OCI-LY7 (cell line): ENCODE measurements around the gene PAEP. TPM values are rescaled to one million over a fixed set of nuclear protein-coding genes. Genes with fewer than 3 reads are reported as not detected.

Source experiments
- BruUV-seq: library from RNA; stranded (reverse); fragments of 400-500 nt; replicated peaks from 2 replicates; lab custom pipeline; 2021; lab: Mats Ljungman, UMichigan
- CTCF ChIA-PET: fragments of 300-600 bp; sonication (Branson Sonifier 250); formaldehyde crosslinking; loops from one replicate; lab custom pipeline; 2022; ENCODE audit warnings: antibody characterized with exemption; ENCODE audit not compliant: unreplicated experiment; lab: Charles Lee
- POLR2A ChIA-PET: fragments of 300-600 bp; sonication (Branson Sonifier 250); formaldehyde crosslinking; loops from one replicate; lab custom pipeline; 2022; ENCODE audit warnings: antibody characterized with exemption; lab: Charles Lee
- DNase-seq: peaks from one replicate; pipeline ENCODE4 v3.0.0-alpha.2; 2015; ENCODE audit warnings: low spot score
- H2AFZ ChIP-seq: fragments of 200-600 bp; sonication (generic), shearing (Covaris generic); 2 replicates; pipeline ENCODE4 v1.6.1; 2014; ENCODE audit warnings: mild to moderate bottlenecking, antibody characterized with exemption, low read length, moderate library complexity
- H3K27ac ChIP-seq: fragments of 200-600 bp; sonication (generic); 2 replicates; pipeline ENCODE4 v1.5.1; 2014; ENCODE audit warnings: mixed run types, low read depth, mild to moderate bottlenecking, moderate library complexity, low read length, inconsistent platforms; ENCODE audit not compliant: poor library complexity, severe bottlenecking
- H3K36me3 ChIP-seq: fragments of 200-600 bp; sonication (generic); 2 replicates; pipeline ENCODE4 v1.6.1; 2014; ENCODE audit warnings: mild to moderate bottlenecking, antibody characterized with exemption, low read length, moderate library complexity, mixed read lengths; ENCODE audit not compliant: insufficient read depth
- H3K4me1 ChIP-seq: fragments of 200-600 bp; sonication (generic); 2 replicates; pipeline ENCODE4 v1.5.1; 2014; ENCODE audit warnings: mild to moderate bottlenecking, low read length; ENCODE audit not compliant: insufficient read depth, poor library complexity, severe bottlenecking
- H3K4me2 ChIP-seq: fragments of 200-600 bp; sonication (generic); 2 replicates; pipeline ENCODE4 v1.6.1; 2014; ENCODE audit warnings: mild to moderate bottlenecking, low read length
- H3K4me3 ChIP-seq: fragments of 200-600 bp; sonication (generic); 2 replicates; pipeline ENCODE4 v1.5.1; 2014; ENCODE audit warnings: mild to moderate bottlenecking, low read depth, low read length; ENCODE audit not compliant: poor library complexity, severe bottlenecking
- H3K79me2 ChIP-seq: fragments of 200-600 bp; sonication (generic); 2 replicates; pipeline ENCODE4 v1.6.1; 2016; ENCODE audit warnings: low read depth, mild to moderate bottlenecking, low read length, moderate library complexity, mixed read lengths; ENCODE audit not compliant: insufficient read depth
- H3K9me2 ChIP-seq: fragments of 200-600 bp; sonication (generic); 2 replicates; pipeline ENCODE4 v1.6.1; 2016; ENCODE audit warnings: mild to moderate bottlenecking, low read length, mixed read lengths; ENCODE audit not compliant: insufficient read depth
- H3K9me3 ChIP-seq: fragments of 200-600 bp; sonication (generic); 2 replicates; pipeline ENCODE4 v1.6.1; 2014; ENCODE audit warnings: mild to moderate bottlenecking, mixed run types, low read length, mixed read lengths
- H4K20me1 ChIP-seq: fragments of 200-600 bp; sonication (generic); 2 replicates; pipeline ENCODE4 v1.6.1; 2014; ENCODE audit warnings: mild to moderate bottlenecking, antibody characterized with exemption, low read length, moderate library complexity, mixed read lengths; ENCODE audit not compliant: insufficient read depth
- EZH2phosphoT487 ChIP-seq: fragments of 200-600 bp; sonication (generic); IDR thresholded peaks from 2 replicates; pipeline ENCODE4 v1.6.1; 2018; ENCODE audit warnings: low read depth, borderline replicate concordance, mild to moderate bottlenecking, mixed run types, antibody characterized with exemption, low read length, moderate library complexity, mixed read lengths
- intact Hi-C: fragments of 100-400 bp; cut with micrococcal nuclease; formaldehyde crosslinking; loops from one replicate; pipeline ENCODE4 v1.10.0; 2022; ENCODE audit not compliant: unreplicated experiment
- total RNA-seq, 2 experiments: library from RNA; depleted of rRNA in 1 of 2; stranded (reverse); fragments of >200 nt in 1 of 2; shearing (Covaris generic) in 1 of 2; gene quantifications; 2 replicates each; pipeline ENCODE4 v1.2.3, GENCODE V29; 2014 to 2022
- TF ChIP-seq, protein P1 (sequence below): fragments of 200-600 bp; sonication (generic); conservative IDR thresholded peaks from 2 replicates; pipeline ENCODE4 v1.5.1; 2014; ENCODE audit warnings: mild to moderate bottlenecking, antibody characterized with exemption, low read length, moderate library complexity, mixed read lengths

Gene PAEP
- total RNA-seq, 2 experiments from 2014 or later, result not detected

DNA sequence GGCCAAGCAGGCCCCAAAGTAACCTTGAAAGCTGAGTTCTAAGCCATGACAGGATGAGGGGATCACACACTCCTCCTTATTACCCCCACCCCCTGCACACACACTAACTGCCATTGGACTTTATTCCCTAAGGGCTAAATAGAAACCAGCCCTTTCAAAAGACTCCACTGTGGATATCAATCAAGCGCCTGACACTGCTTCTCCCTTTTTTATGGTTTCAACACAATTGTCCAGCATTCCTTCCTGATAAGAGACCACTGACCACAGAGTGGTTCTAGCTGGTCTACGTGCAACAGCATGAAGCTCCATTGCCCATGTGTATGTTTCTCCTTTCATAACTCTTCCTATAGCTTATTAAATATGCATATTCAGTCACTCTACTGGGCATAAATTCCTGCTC, 34.7 kb downstream of the PAEP start:
- POLR2A ChIA-PET, result no interaction called here
- H4K20me1 ChIP-seq, result no peaks in the 10 kb centered on the region
- no TSS peak for BruUV-seq
- no peaks in the 10 kb centered on the region for H3K9me3 ChIP-seq
- no peak overlapping the region for H2AFZ ChIP-seq
- H3K4me1 ChIP-seq, result no peaks in the 10 kb centered on the region
- no peaks in the 10 kb centered on the region for H3K36me3 ChIP-seq
- H3K27ac ChIP-seq, result no peak overlapping the region
- H3K4me2 ChIP-seq, result no peak overlapping the region
- no peaks in the 10 kb centered on the region for H3K9me2 ChIP-seq
- intact Hi-C loops, result no loop called here
- no peak overlapping the region for H3K4me3 ChIP-seq
- no peaks in the 10 kb centered on the region for H3K79me2 ChIP-seq
- TF ChIP-seq, protein P1, sequence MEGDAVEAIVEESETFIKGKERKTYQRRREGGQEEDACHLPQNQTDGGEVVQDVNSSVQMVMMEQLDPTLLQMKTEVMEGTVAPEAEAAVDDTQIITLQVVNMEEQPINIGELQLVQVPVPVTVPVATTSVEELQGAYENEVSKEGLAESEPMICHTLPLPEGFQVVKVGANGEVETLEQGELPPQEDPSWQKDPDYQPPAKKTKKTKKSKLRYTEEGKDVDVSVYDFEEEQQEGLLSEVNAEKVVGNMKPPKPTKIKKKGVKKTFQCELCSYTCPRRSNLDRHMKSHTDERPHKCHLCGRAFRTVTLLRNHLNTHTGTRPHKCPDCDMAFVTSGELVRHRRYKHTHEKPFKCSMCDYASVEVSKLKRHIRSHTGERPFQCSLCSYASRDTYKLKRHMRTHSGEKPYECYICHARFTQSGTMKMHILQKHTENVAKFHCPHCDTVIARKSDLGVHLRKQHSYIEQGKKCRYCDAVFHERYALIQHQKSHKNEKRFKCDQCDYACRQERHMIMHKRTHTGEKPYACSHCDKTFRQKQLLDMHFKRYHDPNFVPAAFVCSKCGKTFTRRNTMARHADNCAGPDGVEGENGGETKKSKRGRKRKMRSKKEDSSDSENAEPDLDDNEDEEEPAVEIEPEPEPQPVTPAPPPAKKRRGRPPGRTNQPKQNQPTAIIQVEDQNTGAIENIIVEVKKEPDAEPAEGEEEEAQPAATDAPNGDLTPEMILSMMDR, result no peak
- TF ChIP-seq EZH2phosphoT487, result no peak
- DNase-seq, result no peak
- CTCF ChIA-PET, result no interaction called here

DNA sequence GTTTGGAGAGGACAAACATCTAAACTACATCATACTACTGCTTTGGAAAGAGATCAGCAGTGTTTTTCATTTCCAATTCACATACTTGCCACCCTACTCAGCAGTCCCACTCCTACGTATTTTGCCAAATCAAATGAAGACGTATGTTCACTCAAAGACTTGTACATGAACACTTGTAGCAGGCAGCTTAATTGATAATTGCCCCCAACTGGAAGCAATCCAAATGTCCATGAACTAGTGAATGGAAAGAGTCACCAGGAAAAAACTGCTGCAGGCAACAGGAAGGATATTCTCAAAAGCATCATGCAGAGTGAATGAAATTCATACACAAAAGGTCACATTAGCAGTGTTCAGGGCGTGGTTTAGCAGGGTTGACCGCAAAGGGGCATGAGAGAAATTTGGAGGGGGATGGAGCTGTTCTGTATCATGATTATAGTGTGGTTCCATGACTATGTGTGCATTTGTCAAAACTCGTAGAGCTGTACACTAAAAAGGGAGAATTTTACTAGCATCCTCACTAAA, 38.8 kb downstream of the PAEP start:
- H3K9me3 ChIP-seq, result no peaks in the 10 kb centered on the region
- no peaks in the 10 kb centered on the region for H4K20me1 ChIP-seq
- H3K9me2 ChIP-seq, result no peaks in the 10 kb centered on the region
- no peak for DNase-seq
- intact Hi-C loops, result loop anchor here (5.0 kb wide), 1 partner anchor 522 kb away; no protein-coding TSS in a partner anchor
- POLR2A ChIA-PET, result no interaction called here
- TF ChIP-seq, protein P1, result no peak
- no peak for TF ChIP-seq EZH2phosphoT487
- H3K4me3 ChIP-seq, result no peak overlapping the region
- no TSS peak for BruUV-seq
- no peak overlapping the region for H3K27ac ChIP-seq
- CTCF ChIA-PET, result no interaction called here
- no peaks in the 10 kb centered on the region for H3K36me3 ChIP-seq
- H3K4me2 ChIP-seq, result no peak overlapping the region
- H3K79me2 ChIP-seq, result no peaks in the 10 kb centered on the region
- no peak overlapping the region for H2AFZ ChIP-seq
- no peaks in the 10 kb centered on the region for H3K4me1 ChIP-seq

DNA sequence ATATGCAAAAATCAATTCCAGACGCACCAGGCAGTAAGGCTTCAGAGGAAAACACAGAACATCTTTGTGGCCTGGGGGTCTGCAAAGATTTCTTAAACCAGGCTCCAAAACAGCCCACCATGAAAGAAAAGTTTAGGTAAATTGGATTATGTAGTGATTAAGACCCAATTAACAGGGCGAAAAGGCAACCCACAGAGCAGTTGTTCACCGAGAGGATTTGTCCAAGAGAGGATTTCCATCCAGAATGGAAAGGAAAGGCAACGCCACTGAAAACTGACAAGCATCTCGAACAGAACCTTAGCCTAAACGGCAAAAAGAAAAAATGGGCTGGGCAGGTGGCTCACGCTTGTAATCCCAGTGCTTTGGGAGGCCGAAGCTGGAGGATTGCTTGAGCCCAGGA, 40.4 kb downstream of the PAEP start:
- CTCF ChIA-PET, result no interaction called here
- POLR2A ChIA-PET, result no interaction called here
- no peak overlapping the region for H2AFZ ChIP-seq
- intact Hi-C loops, result loop anchor here (5.0 kb wide), 1 partner anchor 520 kb away; no protein-coding TSS in a partner anchor
- H3K27ac ChIP-seq, result no peak overlapping the region
- TF ChIP-seq, protein P1, result no peak
- TF ChIP-seq EZH2phosphoT487, result no peak
- BruUV-seq, result no TSS peak
- no peaks in the 10 kb centered on the region for H3K79me2 ChIP-seq
- no peaks in the 10 kb centered on the region for H3K4me1 ChIP-seq
- H4K20me1 ChIP-seq, result no peaks in the 10 kb centered on the region
- no peak for DNase-seq
- H3K9me2 ChIP-seq, result no peaks in the 10 kb centered on the region
- H3K4me3 ChIP-seq, result no peak overlapping the region
- H3K36me3 ChIP-seq, result no peaks in the 10 kb centered on the region
- H3K9me3 ChIP-seq, result no peaks in the 10 kb centered on the region
- no peak overlapping the region for H3K4me2 ChIP-seq
